PC-3 (cell line): Measurements from ENCODE around the gene NSFL1C. TPM values are rescaled to one million over a fixed set of nuclear protein-coding genes. Genes with fewer than 3 reads are reported as not detected.

ENCODE experiments used
- ATAC-seq: fragments of 200-7000 bp; cut with Tn5 transposase; 2 replicates; pipeline ENCODE4 v1.9.1; 2020; ENCODE audit warnings: mild to moderate bottlenecking, moderate library complexity
- BruUV-seq: library from RNA; stranded (reverse); fragments of 400-500 nt; replicated peaks from 2 replicates; lab custom pipeline; 2021; lab: Mats Ljungman, UMichigan
- CTCF ChIA-PET: fragments of 300-600 bp; sonication (Branson Sonifier 250); formaldehyde crosslinking; loops from one replicate; lab custom pipeline; 2022; ENCODE audit warnings: antibody characterized with exemption; lab: Charles Lee
- POLR2A ChIA-PET: fragments of 300-600 bp; sonication (Branson Sonifier 250); formaldehyde crosslinking; loops from one replicate; lab custom pipeline; 2022; ENCODE audit warnings: antibody characterized with exemption; ENCODE audit not compliant: unreplicated experiment; lab: Charles Lee
- DNase-seq: peaks from one replicate; pipeline ENCODE4 v3.0.0-alpha.2; 2015
- H2AFZ ChIP-seq: fragments of 300-600 bp; sonication (generic); 2 replicates; pipeline ENCODE4 v1.6.0; 2016; ENCODE audit warnings: antibody characterized with exemption, low read length
- H3F3A ChIP-seq: fragments of 300-600 bp; sonication (generic); one replicate; pipeline ENCODE4 v1.6.0; 2017; ENCODE audit warnings: antibody characterized with exemption, low read length, control low read depth, mild to moderate bottlenecking; ENCODE audit not compliant: unreplicated experiment
- H3K27ac ChIP-seq: fragments of 300-600 bp; sonication (generic); 2 replicates; pipeline ENCODE4 v1.5.1; 2016; ENCODE audit warnings: mild to moderate bottlenecking, low read length
- H3K27me3 ChIP-seq: fragments of 300-600 bp; sonication (generic); 2 replicates; pipeline ENCODE4 v1.6.1; 2016; ENCODE audit warnings: low read length, mixed read lengths
- H3K36me3 ChIP-seq: fragments of 300-600 bp; sonication (generic); 2 replicates; pipeline ENCODE4 v1.6.1; 2016; ENCODE audit warnings: low read depth, mixed run types, low read length, mixed read lengths
- H3K4me1 ChIP-seq: fragments of 300-600 bp; sonication (generic); 2 replicates; pipeline ENCODE4 v1.5.1; 2016; ENCODE audit warnings: low read length; ENCODE audit not compliant: insufficient read depth
- H3K4me2 ChIP-seq: fragments of 300-600 bp; sonication (generic); 2 replicates; pipeline ENCODE4 v1.6.0; 2016; ENCODE audit warnings: low read length
- H3K4me3 ChIP-seq: fragments of 300-600 bp; sonication (generic); 2 replicates; pipeline ENCODE4 v1.5.1; 2016; ENCODE audit warnings: mild to moderate bottlenecking, low read length, mixed read lengths
- H3K79me2 ChIP-seq: fragments of 300-600 bp; sonication (generic); 2 replicates; pipeline ENCODE4 v1.6.1; 2017; ENCODE audit warnings: low read length, mixed read lengths
- H3K9ac ChIP-seq: fragments of 300-600 bp; sonication (generic); 2 replicates; pipeline ENCODE4 v1.6.0; 2016; ENCODE audit warnings: mild to moderate bottlenecking, low read length
- H3K9me2 ChIP-seq: fragments of 300-600 bp; sonication (generic); replicated peaks from 2 replicates; pipeline ENCODE4 v1.6.1; 2016; ENCODE audit warnings: mixed run types, low read length, mixed read lengths
- H3K9me3 ChIP-seq: fragments of 300-600 bp; sonication (generic); 2 replicates; pipeline ENCODE4 v1.6.1; 2016; ENCODE audit warnings: low read length, mixed read lengths
- H4K20me1 ChIP-seq: fragments of 300-600 bp; sonication (generic); 2 replicates; pipeline ENCODE4 v1.6.1; 2016; ENCODE audit warnings: low read length, mixed read lengths
- CTCF ChIP-seq: fragments of 300-600 bp; sonication (generic); conservative IDR thresholded peaks from 2 replicates; pipeline ENCODE4 v1.5.1; 2017; ENCODE audit warnings: antibody characterized with exemption, low read depth, mild to moderate bottlenecking, low read length
- EZH2 ChIP-seq: fragments of 300-600 bp; sonication (generic); IDR thresholded peaks from one replicate; pipeline ENCODE4 v1.6.1; 2017; ENCODE audit warnings: antibody characterized with exemption, mild to moderate bottlenecking, low read length; ENCODE audit not compliant: unreplicated experiment
- EZH2phosphoT487 ChIP-seq: fragments of 300-600 bp; sonication (generic); IDR thresholded peaks from 2 replicates; pipeline ENCODE4 v1.6.1; 2018; ENCODE audit warnings: mild to moderate bottlenecking, antibody characterized with exemption, low read length, borderline replicate concordance
- intact Hi-C: fragments of 100-400 bp; cut with micrococcal nuclease; formaldehyde crosslinking; loops from 2 replicates; pipeline ENCODE4 v1.9.0; 2023
- total RNA-seq: library from RNA; depleted of rRNA; stranded (reverse); fragments of >200 nt; gene quantifications from 2 replicates; pipeline ENCODE4 v1.2.3, GENCODE V29; 2014

The NSFL1C gene
- total RNA-seq, 1 experiment from 2014 or later, result 170 TPM

DNA sequence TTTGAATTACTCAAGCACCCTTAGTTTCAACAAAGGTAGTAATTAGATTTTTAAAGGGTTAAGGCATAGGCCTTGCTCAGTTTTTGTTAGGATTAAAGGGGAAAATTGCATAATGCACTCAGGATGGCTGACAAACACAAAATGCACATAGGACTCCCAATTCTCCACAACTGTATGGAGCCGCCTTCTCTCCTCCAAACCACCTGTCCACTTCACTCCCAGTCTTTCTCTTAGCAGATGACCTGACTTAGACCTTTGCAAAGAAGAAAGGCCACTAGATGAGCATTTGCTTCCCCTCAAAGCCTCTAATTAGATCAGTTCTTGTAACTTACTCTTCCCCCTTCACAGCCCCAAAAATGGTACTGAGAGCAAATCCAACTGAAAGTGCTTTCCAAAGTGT is 20.1 kb downstream of the NSFL1C start:
- ChIA-PET CTCF (interaction anchor here (0.7 kb wide), 1 partner anchor 438 kb away, joined by 5 read pairs; no protein-coding TSS in a partner anchor), POLR2A (no interaction called here)
- ATAC-seq (no peak), DNase-seq (no peak)
- Histone ChIP-seq H3K79me2 (0 out of 2 replicates have a peak, but pooled peaks cover 3% of the 10 kb centered on the region), H3K36me3 (peaks cover 100% of the 10 kb centered on the region), H3K4me2 (no peak overlapping the region), H4K20me1 (no peaks in the 10 kb centered on the region), H3K9ac (no peak overlapping the region), H3K27ac (no peak overlapping the region), H3K4me3 (no peak overlapping the region), H3K27me3 (no peaks in the 10 kb centered on the region), H3K9me3 (0 out of 2 replicates have a peak, but pooled peaks cover 5% of the 10 kb centered on the region), H3F3A (no peaks in the 10 kb centered on the region), H3K4me1 (no peaks in the 10 kb centered on the region), H3K9me2 (no peaks in the 10 kb centered on the region), H2AFZ (no peak overlapping the region)
- TF ChIP-seq CTCF, result no peak
- TF ChIP-seq EZH2, result no peak
- BruUV-seq, result no TSS peak
- intact Hi-C loops, result no loop called here

DNA sequence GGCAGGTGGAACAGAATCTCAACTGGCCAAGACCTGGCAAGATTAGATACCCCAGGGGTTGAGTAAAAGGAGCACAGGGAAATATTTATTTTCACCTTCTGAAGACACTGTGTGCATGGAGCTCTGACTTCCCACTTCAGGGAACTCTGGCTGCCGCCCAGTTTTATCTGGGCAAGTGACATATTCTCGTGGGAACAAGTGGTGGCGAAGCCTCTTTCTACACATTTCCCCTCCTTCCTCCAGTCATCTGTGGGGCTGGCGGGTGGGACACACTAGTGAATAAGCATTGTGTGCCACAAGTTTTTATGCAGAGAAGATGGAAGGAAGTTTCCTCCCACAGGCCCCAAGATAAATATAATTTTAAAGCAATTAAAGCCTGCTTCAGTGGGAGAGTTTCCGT is 23.6 kb downstream of the NSFL1C start:
- Histone ChIP-seq H3F3A (peaks cover 4% of the 10 kb centered on the region), H4K20me1 (no peaks in the 10 kb centered on the region), H3K9me3 (no peaks in the 10 kb centered on the region), H3K36me3 (peaks cover 66% of the 10 kb centered on the region), H3K27me3 (no peaks in the 10 kb centered on the region), H3K9me2 (no peaks in the 10 kb centered on the region), H3K4me3 (no peak overlapping the region), H2AFZ (no peak overlapping the region), H3K9ac (no peak overlapping the region), H3K79me2 (no peaks in the 10 kb centered on the region), H3K4me1 (no peaks in the 10 kb centered on the region), H3K27ac (no peak overlapping the region), H3K4me2 (no peak overlapping the region)
- ATAC-seq, result no peak
- BruUV-seq, result no TSS peak
- no peak for TF ChIP-seq CTCF
- TF ChIP-seq EZH2phosphoT487, result no peak
- TF ChIP-seq EZH2, result no peak
- ChIA-PET POLR2A (no interaction called here), CTCF (no interaction called here)
- DNase-seq, result no peak
- intact Hi-C loops, result no loop called here

DNA sequence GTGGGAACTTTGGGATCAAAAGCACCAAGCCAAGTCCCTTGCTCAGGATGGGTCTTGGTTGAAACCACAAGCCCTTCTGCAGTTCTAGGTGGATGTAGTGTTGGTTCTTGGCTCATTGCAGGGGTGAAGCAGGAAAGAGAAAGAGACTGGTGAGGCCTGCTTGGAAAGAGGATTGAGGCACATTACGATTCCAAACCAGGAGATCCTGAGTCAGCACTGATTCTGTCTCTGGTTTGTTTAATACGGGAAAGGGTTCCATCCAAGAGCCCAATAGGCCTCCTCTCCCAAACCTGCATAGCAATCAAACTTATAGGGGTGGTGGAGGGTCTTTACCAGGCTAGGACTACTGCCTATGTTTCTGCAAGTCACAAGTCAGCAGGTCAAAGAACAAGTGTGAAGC is 24.3 kb downstream of the NSFL1C start:
- Histone ChIP-seq H3K4me3 (no peak overlapping the region), H3K4me1 (no peaks in the 10 kb centered on the region), H3F3A (peaks cover 4% of the 10 kb centered on the region), H3K9me3 (no peaks in the 10 kb centered on the region), H3K27me3 (no peaks in the 10 kb centered on the region), H3K9me2 (no peaks in the 10 kb centered on the region), H4K20me1 (no peaks in the 10 kb centered on the region), H2AFZ (no peak overlapping the region), H3K36me3 (peaks cover 58% of the 10 kb centered on the region), H3K79me2 (no peaks in the 10 kb centered on the region), H3K9ac (no peak overlapping the region), H3K27ac (no peak overlapping the region), H3K4me2 (no peak overlapping the region)
- no TSS peak for BruUV-seq
- no peak for ATAC-seq
- POLR2A ChIA-PET, result no interaction called here
- CTCF ChIA-PET, result no interaction called here
- TF ChIP-seq EZH2, result no peak
- TF ChIP-seq CTCF, result no peak
- no peak for TF ChIP-seq EZH2phosphoT487
- no peak for DNase-seq
- intact Hi-C loops, result no loop called here
